Subcutaneous abdominal adipose tissue (tissue), 5 donors: ENCODE data around the gene CAPN8.

Experiments used
- H3K27ac ChIP-seq: one replicate; pipeline ENCODE4 v1.7.0; 2013; ENCODE audit warnings: low read depth, mild to moderate bottlenecking, inconsistent platforms, low read length, moderate library complexity
- H3K27me3 ChIP-seq, 5 donors: one replicate each; pipeline ENCODE4 v1.7.0; 2013; ENCODE audit warnings: low read length in 5 of 5, inconsistent platforms in 1 of 5; ENCODE audit not compliant: control insufficient read depth in 5 of 5, insufficient read depth in 4 of 5
- H3K36me3 ChIP-seq, 5 donors: one replicate each; pipeline ENCODE4 v1.7.0; 2013; ENCODE audit warnings: low read length in 5 of 5; ENCODE audit not compliant: control insufficient read depth in 5 of 5, insufficient read depth in 5 of 5
- H3K4me1 ChIP-seq, 5 donors: one replicate each; pipeline ENCODE4 v1.7.0; 2013; ENCODE audit warnings: low read length in 5 of 5, mild to moderate bottlenecking in 3 of 5, moderate library complexity in 1 of 5; ENCODE audit not compliant: control insufficient read depth in 5 of 5, insufficient read depth in 5 of 5
- H3K4me3 ChIP-seq, 5 donors: one replicate each; pipeline ENCODE4 v1.7.0; 2013; ENCODE audit warnings: low read length in 5 of 5, low read depth in 1 of 5
- H3K9ac ChIP-seq, 5 donors: one replicate each; pipeline ENCODE4 v1.7.0; 2013; ENCODE audit warnings: low read length in 5 of 5, mild to moderate bottlenecking in 4 of 5, moderate library complexity in 3 of 5
- H3K9me3 ChIP-seq, 5 donors: one replicate each; pipeline ENCODE4 v1.7.0; 2013; ENCODE audit warnings: low read length in 5 of 5; ENCODE audit not compliant: control insufficient read depth in 5 of 5
- donor health status: healthy.
- donor health status: healthy.
- donor health status: healthy.
- donor health status: healthy.
- donor health status: healthy.

The CAPN8 gene

DNA sequence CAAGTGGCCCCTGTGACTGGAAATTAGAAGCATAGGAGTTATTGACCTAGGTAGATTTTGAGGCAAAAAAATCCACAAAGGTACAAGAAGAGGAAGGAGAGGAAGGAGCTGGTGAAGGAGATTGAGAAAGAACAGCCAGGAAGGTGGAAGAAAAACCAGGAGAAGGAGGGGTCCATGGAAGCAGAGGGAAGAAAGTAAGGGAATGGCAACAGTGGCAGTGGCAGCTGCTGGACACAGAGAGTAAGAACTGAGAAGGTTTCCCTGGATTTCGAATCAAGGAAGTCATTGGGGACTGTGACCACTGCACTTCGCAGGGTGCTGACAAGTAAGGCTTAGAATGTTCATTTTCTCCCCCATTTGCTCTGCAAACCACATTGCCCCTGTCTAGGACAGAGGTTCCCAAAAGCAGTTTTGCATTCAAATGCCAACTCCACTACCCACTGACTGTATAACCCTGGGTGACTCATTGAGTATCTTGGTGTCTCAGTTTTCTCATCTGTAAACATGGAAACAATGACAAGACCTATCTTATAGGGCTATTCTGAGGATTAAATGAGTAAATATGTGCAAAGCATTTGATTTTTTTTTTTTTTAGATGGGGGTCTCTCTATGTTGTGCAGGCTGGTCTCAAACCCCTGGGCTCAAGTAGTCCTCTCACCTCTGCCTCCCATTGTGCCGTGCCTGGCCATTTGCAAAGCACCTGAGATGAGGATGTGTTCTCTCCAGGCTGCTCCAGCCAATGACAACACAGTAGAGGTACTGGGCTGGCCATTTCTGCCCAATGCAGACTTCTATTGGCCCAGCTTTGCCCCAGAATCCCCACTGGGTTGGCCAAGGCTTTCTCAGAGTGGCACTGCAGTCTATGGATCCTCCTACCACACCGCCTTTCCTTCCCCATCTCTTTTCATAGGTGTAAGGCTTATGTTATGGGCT is 37.5 kb upstream of the CAPN8 start:
- Histone ChIP-seq H3K4me3 (no peak overlapping the region), H3K4me1 (peaks cover 21 to 55% (median 48%) of the 10 kb centered on the region in 5 donors), H3K36me3 (no peaks in the 10 kb centered on the region), H3K27ac (no peak overlapping the region), H3K27me3 (no peaks in the 10 kb centered on the region), H3K9ac (no peak overlapping the region), H3K9me3 (no peaks in the 10 kb centered on the region)

DNA sequence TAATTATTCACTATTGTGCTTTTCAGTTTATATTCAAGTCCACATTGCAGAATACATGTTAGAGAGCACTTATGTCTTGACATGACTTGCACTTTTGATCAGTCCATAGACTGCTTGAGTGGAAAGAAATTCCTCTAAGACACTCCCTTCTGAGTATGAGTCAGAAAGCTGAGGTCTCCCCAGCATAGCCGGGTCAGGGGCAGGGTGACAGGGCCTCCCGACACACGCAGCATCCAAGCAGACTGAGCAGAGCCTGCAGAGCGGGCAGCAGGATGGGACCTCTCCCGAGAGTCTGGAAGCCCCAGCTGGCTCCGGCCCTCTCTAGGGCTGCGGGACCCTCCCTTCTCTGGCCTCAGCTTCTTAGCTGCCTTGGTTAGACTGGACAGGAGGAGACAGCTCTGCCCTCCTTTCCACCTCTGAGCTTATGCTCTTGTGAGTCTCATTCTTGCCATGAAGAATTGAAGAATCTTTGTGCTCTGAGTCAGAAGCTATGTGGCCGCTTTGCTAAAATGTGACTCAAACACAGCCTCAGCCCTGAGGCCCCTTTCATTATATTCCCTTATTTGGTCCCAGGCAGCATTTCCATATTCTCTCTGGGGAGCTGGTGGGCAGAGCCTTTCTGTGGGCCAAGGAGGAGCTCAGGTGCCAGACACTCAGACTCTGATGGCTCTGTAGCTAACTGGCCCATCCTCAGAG is 35.6 kb upstream of the CAPN8 start:
- no peaks in the 10 kb centered on the region for H3K9me3 ChIP-seq
- peak overlapping the region; percentile 74 for H3K27ac ChIP-seq
- no peaks in the 10 kb centered on the region for H3K27me3 ChIP-seq
- peak overlapping the region in 2 of 5 donors; percentile 5 to 18 for H3K9ac ChIP-seq
- H3K36me3 ChIP-seq: no peaks in the 10 kb centered on the region
- peaks cover 8 to 37% (median 29%) of the 10 kb centered on the region in 5 donors for H3K4me1 ChIP-seq
- no peak overlapping the region for H3K4me3 ChIP-seq

DNA sequence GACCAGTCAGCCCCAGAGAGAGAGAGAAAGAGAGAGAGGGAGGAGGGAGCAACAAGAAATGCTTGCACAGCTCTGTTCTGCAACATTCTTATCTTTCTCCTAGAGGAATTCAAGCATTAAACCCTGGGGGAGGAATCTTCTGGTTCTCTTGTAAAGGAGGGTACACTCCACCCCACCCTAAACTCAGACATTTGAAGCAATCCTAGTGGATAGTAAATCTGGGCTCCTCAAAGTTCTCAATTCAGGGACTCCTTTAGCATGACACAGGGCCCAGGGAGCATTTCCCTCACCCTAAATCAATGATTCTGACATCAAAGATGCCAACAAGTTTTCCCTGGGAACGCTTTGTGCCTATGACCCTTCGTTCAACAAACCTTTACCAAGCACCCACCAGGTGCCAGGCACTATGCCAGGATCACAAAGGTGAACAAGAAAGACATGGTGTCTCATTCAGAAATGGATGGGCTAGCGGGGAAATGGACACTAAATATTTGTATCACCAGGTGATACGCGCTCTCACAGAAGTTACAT is 35.0 kb upstream of the CAPN8 start:
- H3K27me3 ChIP-seq: no peaks in the 10 kb centered on the region
- H3K9me3 ChIP-seq: no peaks in the 10 kb centered on the region
- peaks cover 2 to 30% (median 22%) of the 10 kb centered on the region in 5 donors for H3K4me1 ChIP-seq
- H3K27ac ChIP-seq: peak overlapping the region; percentile 74
- no peak overlapping the region for H3K4me3 ChIP-seq
- peak overlapping the region in 3 of 5 donors; percentile 1 to 48 (median 11) for H3K9ac ChIP-seq
- no peaks in the 10 kb centered on the region for H3K36me3 ChIP-seq

DNA sequence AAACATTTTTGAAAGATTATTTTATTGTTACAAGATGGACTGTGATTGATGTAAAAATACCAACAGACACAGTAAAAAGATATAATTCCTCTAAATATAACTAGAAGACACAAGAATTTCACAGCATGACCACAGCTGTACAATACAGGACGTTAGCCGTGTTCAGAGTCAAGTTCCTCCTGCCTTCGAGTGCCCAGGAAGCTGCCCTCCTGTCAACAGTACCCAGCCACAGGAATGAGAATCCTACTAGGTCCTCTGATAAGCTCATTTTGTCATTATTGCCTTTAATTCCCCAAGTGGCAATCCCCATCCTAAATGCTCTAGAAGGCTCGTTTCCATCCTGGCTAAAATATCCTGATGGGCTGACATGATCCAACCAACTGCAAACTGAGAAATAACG is 30.4 kb upstream of the CAPN8 start:
- H3K36me3 ChIP-seq: no peaks in the 10 kb centered on the region
- H3K27ac ChIP-seq: no peak overlapping the region

DNA sequence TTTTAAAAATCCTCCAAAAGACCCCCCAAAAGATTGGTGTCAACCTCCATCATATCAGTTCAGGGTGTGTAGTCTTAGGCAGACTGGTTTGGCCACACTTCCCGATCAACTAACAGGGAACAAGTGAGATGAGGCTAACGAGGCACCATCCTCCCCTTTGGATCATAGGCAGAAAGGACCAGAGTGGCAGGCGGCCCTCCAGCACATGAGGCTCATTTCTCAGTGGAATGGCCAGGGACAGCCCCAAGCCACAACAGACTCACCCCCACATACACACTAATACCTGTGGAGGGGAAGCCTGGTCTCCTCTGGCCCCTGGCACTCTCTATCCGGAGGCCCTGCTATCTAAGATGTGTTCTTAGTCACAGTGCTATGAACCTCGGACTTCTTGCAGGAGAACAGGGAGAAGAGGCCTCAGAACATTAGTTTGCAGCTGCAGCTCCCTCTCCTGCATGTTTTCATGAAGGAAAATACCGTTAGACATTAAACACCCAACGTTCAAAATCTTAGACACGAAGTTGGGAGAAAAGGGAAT is 29.6 kb upstream of the CAPN8 start:
- no peak overlapping the region for H3K9ac ChIP-seq
- no peak overlapping the region for H3K4me3 ChIP-seq
- H3K27me3 ChIP-seq: no peaks in the 10 kb centered on the region
- H3K27ac ChIP-seq: no peak overlapping the region
- H3K4me1 ChIP-seq: peaks cover 0 to 4% (median 0%) of the 10 kb centered on the region in 5 donors
- H3K36me3 ChIP-seq: no peaks in the 10 kb centered on the region
- no peaks in the 10 kb centered on the region for H3K9me3 ChIP-seq

More for the DNA sequence above, 30.4 kb upstream of the CAPN8 start:
- Histone ChIP-seq H3K4me1 (peaks cover 0 to 12% (median 8%) of the 10 kb centered on the region in 5 donors), H3K4me3 (no peak overlapping the region), H3K9ac (no peak overlapping the region), H3K9me3 (no peaks in the 10 kb centered on the region), H3K27me3 (no peaks in the 10 kb centered on the region)

DNA sequence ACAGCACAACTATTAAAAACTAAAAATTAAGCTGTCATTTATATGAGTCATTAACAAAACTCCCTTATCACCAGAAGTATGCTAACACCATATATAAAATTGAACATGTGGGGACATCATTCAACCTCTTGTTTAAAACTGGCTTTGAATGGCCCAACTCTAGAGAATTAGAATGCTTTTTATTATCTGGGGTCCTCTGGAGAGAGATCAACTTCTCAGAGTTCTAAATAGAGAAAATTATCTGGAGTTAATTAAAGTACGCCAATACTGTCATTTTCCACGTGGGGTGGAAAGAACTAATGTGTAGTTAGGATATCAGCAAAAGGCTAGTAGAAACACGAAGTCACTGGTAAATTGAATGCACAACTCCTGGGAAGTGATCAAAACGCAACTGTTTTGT is 25.6 kb upstream of the CAPN8 start:
- no peak overlapping the region for H3K27ac ChIP-seq

DNA sequence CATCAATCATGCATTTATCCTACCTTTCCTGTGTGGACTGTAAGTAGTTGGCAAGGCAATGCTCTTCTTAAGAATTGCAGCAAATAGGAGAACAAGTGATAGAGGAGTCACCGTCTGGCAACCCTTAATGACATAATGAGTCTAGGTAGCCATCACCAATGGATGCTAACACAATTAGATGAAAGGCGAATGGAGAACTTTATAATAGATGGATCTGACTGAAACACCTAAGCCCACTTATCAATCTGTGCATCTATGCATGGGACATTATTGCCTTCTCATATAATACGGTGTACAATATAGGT is 18.9 kb upstream of the CAPN8 start:
- no peaks in the 10 kb centered on the region for H3K9me3 ChIP-seq
- no peak overlapping the region for H3K4me3 ChIP-seq
- H3K36me3 ChIP-seq: no peaks in the 10 kb centered on the region
- H3K27ac ChIP-seq: no peak overlapping the region
- H3K4me1 ChIP-seq: no peaks in the 10 kb centered on the region
- peaks cover 0 to 4% (median 2%) of the 10 kb centered on the region in 5 donors for H3K27me3 ChIP-seq
- H3K9ac ChIP-seq: no peak overlapping the region

More for the DNA sequence above, 25.6 kb upstream of the CAPN8 start:
- Histone ChIP-seq H3K27me3 (peaks cover 0 to 3% (median 0%) of the 10 kb centered on the region in 5 donors), H3K9ac (no peak overlapping the region), H3K4me1 (no peaks in the 10 kb centered on the region), H3K9me3 (no peaks in the 10 kb centered on the region), H3K4me3 (no peak overlapping the region), H3K36me3 (no peaks in the 10 kb centered on the region)

DNA sequence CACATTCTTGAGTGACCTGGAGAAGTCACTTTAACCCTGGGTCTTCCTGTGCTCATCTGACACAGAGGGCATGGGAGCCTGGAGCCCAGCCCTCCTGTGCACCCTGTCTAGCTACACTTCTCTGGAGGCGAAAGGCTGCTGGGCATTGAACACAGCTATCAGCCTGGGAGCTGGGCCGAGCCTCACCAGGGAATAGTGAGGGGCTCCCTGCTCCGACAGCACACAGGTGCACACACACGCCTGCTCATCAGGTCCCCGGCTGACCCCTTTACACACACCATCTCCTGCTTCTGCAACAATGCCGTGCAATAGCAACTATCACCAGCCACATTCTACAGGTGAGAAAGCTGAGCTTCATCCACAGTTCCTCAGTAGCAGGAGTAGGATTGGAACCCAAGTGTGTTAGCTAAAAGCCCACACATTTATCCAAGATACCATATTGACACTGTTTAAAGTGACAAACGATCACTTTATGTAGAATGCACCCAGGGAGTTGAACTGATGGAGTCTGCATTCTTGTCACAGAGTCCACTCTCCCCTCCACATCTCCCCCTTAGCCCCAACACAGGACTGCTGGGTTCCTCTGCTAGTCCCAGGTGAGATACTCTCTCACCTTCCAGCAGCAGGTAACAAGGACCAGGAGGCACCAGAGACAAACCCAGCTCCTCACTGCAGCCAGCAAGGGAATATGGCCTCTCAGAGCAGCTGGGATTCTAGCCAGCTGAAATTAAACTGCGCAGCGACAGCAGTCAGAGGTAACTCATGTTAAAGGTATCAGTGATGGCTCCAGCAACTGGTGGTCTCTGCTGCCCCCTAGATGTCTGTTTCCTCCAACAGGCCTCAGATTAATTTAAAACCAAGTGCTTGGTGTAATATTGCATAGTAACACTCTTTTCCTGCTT is 18.3 kb upstream of the CAPN8 start:
- Histone ChIP-seq H3K9me3 (no peaks in the 10 kb centered on the region), H3K4me1 (no peaks in the 10 kb centered on the region), H3K36me3 (no peaks in the 10 kb centered on the region), H3K9ac (no peak overlapping the region), H3K4me3 (no peak overlapping the region), H3K27me3 (peaks cover 0 to 4% (median 2%) of the 10 kb centered on the region in 5 donors), H3K27ac (no peak overlapping the region)

DNA sequence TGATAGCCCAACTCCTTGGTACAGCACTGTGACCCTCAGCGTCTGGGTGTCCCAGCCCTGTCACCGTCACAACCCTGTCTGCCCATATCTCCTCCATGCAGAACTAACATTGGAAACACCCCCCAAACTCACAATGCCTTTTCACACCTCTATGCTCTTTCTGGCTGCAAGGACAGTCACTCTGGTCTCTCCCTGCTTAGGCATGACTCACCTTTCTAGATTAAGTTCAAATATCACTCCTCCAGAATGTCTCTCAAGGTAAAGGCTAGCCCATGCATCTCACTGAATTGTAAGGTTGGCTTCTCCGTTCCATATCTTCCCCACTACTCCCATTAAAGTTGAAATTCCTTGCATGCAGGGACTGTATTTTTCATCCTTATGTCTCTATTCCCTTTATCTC is 17.0 kb upstream of the CAPN8 start:
- Histone ChIP-seq H3K9ac (no peak overlapping the region), H3K27me3 (peaks cover 0 to 4% (median 2%) of the 10 kb centered on the region in 5 donors), H3K27ac (no peak overlapping the region), H3K9me3 (no peaks in the 10 kb centered on the region), H3K36me3 (no peaks in the 10 kb centered on the region), H3K4me1 (no peaks in the 10 kb centered on the region), H3K4me3 (no peak overlapping the region)
